ENCODE measurements around the gene SREK1IP1. TPM values are rescaled to one million over a fixed set of nuclear protein-coding genes. Genes with fewer than 3 reads are reported as not detected.

Gene SREK1IP1
- total and polyA plus RNA-seq, 9 of the 15 experiments (the other 6 are each of a cell fraction or from before 2014, with no cell fraction given): 6.9 to 45.2 (median 21.7) TPM

GRCh38 chr5:64680289-64680688 is 88.2 kb downstream of the SREK1IP1 start:
- no peaks in the 10 kb centered on the region for H3K36me3 ChIP-seq (ENCODE audit: control insufficient read depth, insufficient read depth, low read length)
- in situ Hi-C loops (cut with MboI): no loop called here
- WGBS (ENCODE audit: insufficient coverage, low coverage, missing lambda C conversion rate): 0% methylated on average over 3 of the region's 4 CpGs
- DNase-seq (ENCODE audit: extremely low read depth in 1 of 4, low spot score in 3 of 4) (peak in 1 of 4 experiments; percentile 22), ATAC-seq (peak; percentile 78), FAIRE-seq (no peak)
- H3K4me2 ChIP-seq (ENCODE audit: insufficient read depth, low read length): no peak overlapping the region
- no peak overlapping the region for H2AFZ ChIP-seq (ENCODE audit: low read depth, low read length)
- no peak overlapping the region for H3K9ac ChIP-seq (ENCODE audit: insufficient read depth in 1 of 2, low read depth in 2 of 2, low read length in 2 of 2)
- no peak overlapping the region for H3K27ac ChIP-seq (ENCODE audit: extremely low read depth, low read depth, low read length)
- POLR2A ChIA-PET: interaction anchor here (0.9 kb wide), 1 partner anchor 24 kb away, joined by 3 read pairs; no protein-coding TSS in a partner anchor
- BruUV-seq (replicated peaks): no TSS peak
- H4K20me1 ChIP-seq (replicated peaks; ENCODE audit: control insufficient read depth, insufficient read depth, low read length): no peaks in the 10 kb centered on the region
- H3K4me1 ChIP-seq (replicated peaks in 1 of 2; ENCODE audit: control insufficient read depth in 2 of 2, insufficient read depth in 2 of 2, low read length in 2 of 2): no peaks in the 10 kb centered on the region
- CTCF ChIA-PET (ENCODE audit: low intra/inter-chr PET ratio): interaction anchor here (0.6 kb wide), 1 partner anchor 452 kb away, joined by 6 read pairs; no protein-coding TSS in a partner anchor
- peaks cover 3 to 4% of the 10 kb centered on the region in 2 experiments; a peak in 1 of 5 replicates for H3K27me3 ChIP-seq (ENCODE audit: control insufficient read depth in 2 of 2, insufficient read depth in 2 of 2, low read length in 2 of 2)
- no peak overlapping the region for H3K4me3 ChIP-seq
- H3K9me3 ChIP-seq (replicated peaks; ENCODE audit: control insufficient read depth, insufficient read depth, low read depth, low read length): no peaks in the 10 kb centered on the region
- no peaks in the 10 kb centered on the region for H3K9me1 ChIP-seq (ENCODE audit: control insufficient read depth, insufficient read depth, low read length)
- H3K79me2 ChIP-seq (ENCODE audit: control insufficient read depth, insufficient read depth, low read length): no peaks in the 10 kb centered on the region
- intact Hi-C loops (cut with micrococcal nuclease): loop anchor here (5.0 kb wide), 2 partner anchors 43 to 87 kb away; partner anchors contain the start of genes CWC27 and SREK1IP1
- TF ChIP-seq TEAD1 (CRISPR knock-in tag; IDR thresholded peaks at IDR 0.05): no peak
- no peak for TF ChIP-seq TCF3 (CRISPR knock-in tag; IDR thresholded peaks at IDR 0.05)
- peak; percentile 25 to 33 (median 28); a peak in 3 of 6 replicates for TF ChIP-seq CTCF (IDR thresholded peaks at IDR 0.05 in 2 of 3, conservative IDR thresholded peaks at IDR 0.05 in 1 of 3; ENCODE audit: insufficient read depth in 2 of 3, low read depth in 1 of 3, low read length in 3 of 3)
- peak in 1 of 2 experiments; percentile 21; a peak in 1 of 4 replicates for TF ChIP-seq RAD21 (CRISPR knock-in tag; conservative IDR thresholded peaks at IDR 0.05 in 1 of 2, IDR thresholded peaks at IDR 0.05 in 1 of 2)
